Measurements from ENCODE around the gene MAGI3.

MAGI3 gene

DNA sequence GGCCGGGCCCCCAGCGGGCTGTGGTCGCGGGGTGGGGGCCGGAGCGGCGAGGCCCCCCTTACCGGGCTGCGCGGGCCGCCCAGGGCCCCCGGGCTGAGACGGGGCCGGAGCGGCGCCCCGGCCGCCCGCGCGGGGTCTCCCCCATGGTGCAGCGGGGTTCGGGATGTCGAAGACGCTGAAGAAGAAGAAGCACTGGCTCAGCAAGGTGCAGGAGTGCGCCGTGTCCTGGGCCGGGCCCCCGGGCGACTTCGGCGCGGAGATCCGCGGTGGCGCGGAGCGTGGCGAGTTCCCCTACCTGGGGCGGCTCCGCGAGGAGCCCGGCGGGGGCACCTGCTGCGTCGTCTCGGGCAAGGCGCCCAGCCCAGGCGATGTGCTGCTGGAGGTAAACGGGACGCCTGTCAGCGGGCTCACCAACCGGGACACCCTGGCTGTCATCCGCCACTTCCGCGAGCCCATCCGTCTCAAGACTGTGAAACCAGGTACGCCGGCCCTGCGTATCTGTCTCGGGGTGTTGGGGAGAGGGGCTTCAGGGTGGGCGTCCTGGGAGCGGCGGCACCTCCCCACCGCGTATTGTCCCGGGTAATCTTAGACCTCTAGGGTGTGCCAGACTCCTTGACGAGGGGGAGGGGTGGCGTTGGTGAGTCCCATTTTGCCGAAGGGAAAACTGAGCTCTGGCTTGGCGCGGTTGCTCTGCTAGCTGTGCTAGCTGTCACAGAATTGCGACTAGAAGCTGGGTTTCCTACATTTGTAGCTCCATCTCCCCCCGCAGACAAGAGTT lies 745 bp downstream of the MAGI3 start (continued):
- TF ChIP-seq ZNF324 (tag by site-specific recombination; IDR thresholded peaks at IDR 0.05): 0 out of 2 replicates have a peak, but pooled peaks have one; percentile 69
- TF ChIP-seq ZNF239 (tag by site-specific recombination; IDR thresholded peaks at IDR 0.05): 0 out of 2 replicates have a peak, but pooled peaks have one; percentile 48
- no peak for TF ChIP-seq ZNF366 (tag by site-specific recombination; conservative IDR thresholded peaks at IDR 0.05)
- 0 out of 2 replicates have a peak, but pooled peaks have one; percentile 42 for TF ChIP-seq IKZF3 (tag by site-specific recombination; IDR thresholded peaks at IDR 0.05)
- no peak for TF ChIP-seq PRDM2 (tag by site-specific recombination; IDR thresholded peaks at IDR 0.05; ENCODE audit: borderline replicate concordance)
- TF ChIP-seq ZNF514 (tag by site-specific recombination; IDR thresholded peaks at IDR 0.05): no peak
- TF ChIP-seq, protein P1, sequence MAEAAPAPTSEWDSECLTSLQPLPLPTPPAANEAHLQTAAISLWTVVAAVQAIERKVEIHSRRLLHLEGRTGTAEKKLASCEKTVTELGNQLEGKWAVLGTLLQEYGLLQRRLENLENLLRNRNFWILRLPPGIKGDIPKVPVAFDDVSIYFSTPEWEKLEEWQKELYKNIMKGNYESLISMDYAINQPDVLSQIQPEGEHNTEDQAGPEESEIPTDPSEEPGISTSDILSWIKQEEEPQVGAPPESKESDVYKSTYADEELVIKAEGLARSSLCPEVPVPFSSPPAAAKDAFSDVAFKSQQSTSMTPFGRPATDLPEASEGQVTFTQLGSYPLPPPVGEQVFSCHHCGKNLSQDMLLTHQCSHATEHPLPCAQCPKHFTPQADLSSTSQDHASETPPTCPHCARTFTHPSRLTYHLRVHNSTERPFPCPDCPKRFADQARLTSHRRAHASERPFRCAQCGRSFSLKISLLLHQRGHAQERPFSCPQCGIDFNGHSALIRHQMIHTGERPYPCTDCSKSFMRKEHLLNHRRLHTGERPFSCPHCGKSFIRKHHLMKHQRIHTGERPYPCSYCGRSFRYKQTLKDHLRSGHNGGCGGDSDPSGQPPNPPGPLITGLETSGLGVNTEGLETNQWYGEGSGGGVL (tag by site-specific recombination; IDR thresholded peaks at IDR 0.05): no peak; the same call in 1 of the 2 replicates
- no peak for TF ChIP-seq ZNF10 (tag by site-specific recombination; IDR thresholded peaks at IDR 0.05)
- TF ChIP-seq ZNF776 (tag by site-specific recombination; IDR thresholded peaks at IDR 0.05; ENCODE audit: borderline replicate concordance): no peak
- 0 out of 2 replicates have a peak, but pooled peaks have one; percentile 54 for TF ChIP-seq ZNF610 (tag by site-specific recombination; IDR thresholded peaks at IDR 0.05; ENCODE audit: borderline replicate concordance)
- no peak for TF ChIP-seq ZNF248 (tag by site-specific recombination; IDR thresholded peaks at IDR 0.05)
- no peak for TF ChIP-seq ZNF623 (tag by site-specific recombination; IDR thresholded peaks at IDR 0.05)
- no peak for TF ChIP-seq ZFP41 (tag by site-specific recombination; IDR thresholded peaks at IDR 0.05; ENCODE audit: borderline replicate concordance)
- TF ChIP-seq ZSCAN30 (tag by site-specific recombination; IDR thresholded peaks at IDR 0.05): peak; percentile 86
- no peak for TF ChIP-seq INSM2 (tag by site-specific recombination; IDR thresholded peaks at IDR 0.05)
- TF ChIP-seq ZNF473 (tag by site-specific recombination; IDR thresholded peaks at IDR 0.05): no peak
- TF ChIP-seq ATF2 (tag by site-specific recombination; IDR thresholded peaks at IDR 0.05; ENCODE audit: low read depth): 0 out of 2 replicates have a peak, but pooled peaks have one; percentile 12
- TF ChIP-seq OVOL3 (tag by site-specific recombination; IDR thresholded peaks at IDR 0.05): 0 out of 2 replicates have a peak, but pooled peaks have one; percentile 30
- TF ChIP-seq ZNF580 (tag by site-specific recombination; IDR thresholded peaks at IDR 0.05): peak; percentile 92
- TF ChIP-seq ZNF596 (tag by site-specific recombination; IDR thresholded peaks at IDR 0.05): no peak
- no peak for TF ChIP-seq REPIN1 (tag by site-specific recombination; IDR thresholded peaks at IDR 0.05; ENCODE audit: low read depth)
- no peak for TF ChIP-seq TRIM28 (IDR thresholded peaks at IDR 0.05; ENCODE audit: borderline replicate concordance, low read length)
- TF ChIP-seq FEZF1 (tag by site-specific recombination; IDR thresholded peaks at IDR 0.05): no peak
- TF ChIP-seq SALL2 (tag by site-specific recombination; IDR thresholded peaks at IDR 0.05; ENCODE audit: borderline replicate concordance): no peak
- TF ChIP-seq ZNF155 (tag by site-specific recombination; IDR thresholded peaks at IDR 0.05): no peak
- peak; percentile 64 for TF ChIP-seq ZNF629 (tag by site-specific recombination; IDR thresholded peaks at IDR 0.05)
- no peak for TF ChIP-seq ZNF707 (tag by site-specific recombination; IDR thresholded peaks at IDR 0.05)
- no peak for TF ChIP-seq ZNF169 (tag by site-specific recombination; IDR thresholded peaks at IDR 0.05)
- no peak for TF ChIP-seq ZNF140 (tag by site-specific recombination; IDR thresholded peaks at IDR 0.05)
- TF ChIP-seq ZNF112 (tag by site-specific recombination; IDR thresholded peaks at IDR 0.05): no peak
